HL-60/S4 treated with phorbol 12-myristate 13-acetate at 8.2 ng/mL for 4 days and 3 days (cell line): ENCODE measurements around the gene PRM1.

Experiments
- in situ Hi-C: fragments of 300-500 bp; cut with MboI; formaldehyde crosslinking; loops from 2 replicates; pipeline ENCODE4 v1.15.0; 2022; ENCODE audit warnings: low sequenced_read_pairs

The PRM1 gene

DNA sequence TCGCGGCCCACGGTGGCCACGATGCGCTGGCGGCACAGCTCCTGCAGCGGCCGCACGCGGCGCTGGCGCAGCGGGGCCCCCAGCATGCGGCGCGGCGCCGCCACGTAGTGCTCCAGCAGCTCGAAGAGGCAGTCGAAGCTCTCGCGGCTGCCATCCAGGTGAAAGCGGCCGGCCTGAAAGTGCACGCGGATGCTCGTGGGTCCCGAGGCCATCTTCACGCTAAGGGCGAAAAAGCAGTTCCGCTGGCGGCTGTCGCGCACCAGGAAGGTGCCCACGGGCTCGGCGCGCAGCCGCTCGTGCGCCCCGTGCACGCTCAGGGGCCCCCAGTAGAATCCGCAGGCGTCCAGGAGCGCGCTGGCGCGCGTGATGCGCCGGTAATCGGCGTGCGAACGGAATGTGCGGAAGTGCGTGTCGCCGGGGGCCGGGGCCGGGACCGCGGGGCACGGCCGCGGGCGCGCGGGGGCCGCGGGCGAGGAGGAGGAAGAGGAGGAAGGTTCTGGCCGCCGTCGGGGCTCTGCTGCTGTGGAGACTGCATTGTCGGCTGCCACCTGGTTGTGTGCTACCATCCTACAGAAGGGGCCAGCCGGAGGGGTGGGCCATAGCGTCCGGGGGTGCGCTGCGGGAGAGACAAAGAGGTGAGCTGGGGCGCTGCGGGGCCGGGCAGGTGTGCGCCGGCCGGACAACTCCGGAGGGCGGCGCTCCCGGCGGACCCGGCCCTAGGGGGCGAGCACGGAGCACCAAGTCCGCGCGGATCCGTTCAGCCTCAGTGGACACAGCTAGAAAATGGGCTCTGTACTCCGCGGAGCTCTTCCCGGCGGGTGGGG lies 26.0 kb downstream of the PRM1 start:
- in situ Hi-C loops: loop anchor here (25.0 kb wide), 1 partner anchor 293 kb away; no protein-coding TSS in a partner anchor

DNA sequence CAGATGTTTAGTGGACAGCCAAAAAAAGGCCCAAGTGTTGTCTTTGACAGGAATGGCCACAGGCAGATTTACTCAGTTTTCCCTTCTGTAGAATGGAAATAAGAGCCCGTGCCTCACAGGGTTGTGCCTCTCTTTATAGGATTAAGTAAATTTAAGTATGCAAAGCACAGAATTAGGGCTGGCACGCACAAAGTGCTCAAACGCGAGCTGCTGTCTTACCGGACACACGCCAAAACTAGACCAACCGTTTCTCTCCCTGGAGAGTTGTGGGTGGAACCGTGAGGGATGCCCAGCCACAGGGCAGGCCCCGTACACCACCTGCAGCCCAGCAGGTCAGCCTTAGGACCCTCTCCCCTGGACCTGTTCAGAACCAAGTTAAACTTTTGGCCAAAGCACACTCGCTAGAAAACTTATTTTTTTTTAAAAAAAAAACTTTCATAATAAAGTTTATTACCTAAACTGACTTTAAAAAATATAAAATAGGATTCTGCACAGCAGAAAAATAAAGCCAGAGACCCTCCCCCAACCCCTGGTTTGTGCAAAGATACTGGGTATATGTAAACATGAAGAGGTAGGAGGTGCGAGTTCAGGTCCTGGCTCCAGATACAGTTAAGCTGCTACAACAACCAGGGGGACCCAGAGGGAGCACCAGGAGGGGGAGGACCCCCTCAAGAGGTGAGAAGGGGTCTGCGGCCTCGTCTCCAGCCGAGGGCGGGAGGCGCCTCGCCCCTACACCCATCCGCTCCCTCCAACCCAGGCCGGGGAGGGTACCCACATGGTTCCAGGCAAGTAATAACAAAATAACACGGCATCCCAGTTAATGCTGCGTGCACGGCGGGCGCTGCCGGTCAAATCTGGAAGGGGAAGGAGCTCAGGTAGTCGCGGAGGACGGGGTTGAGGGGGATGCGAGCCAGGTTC lies 26.9 kb downstream of the PRM1 start:
- in situ Hi-C loops: loop anchor here (25.0 kb wide), 1 partner anchor 292 kb away; no protein-coding TSS in a partner anchor

DNA sequence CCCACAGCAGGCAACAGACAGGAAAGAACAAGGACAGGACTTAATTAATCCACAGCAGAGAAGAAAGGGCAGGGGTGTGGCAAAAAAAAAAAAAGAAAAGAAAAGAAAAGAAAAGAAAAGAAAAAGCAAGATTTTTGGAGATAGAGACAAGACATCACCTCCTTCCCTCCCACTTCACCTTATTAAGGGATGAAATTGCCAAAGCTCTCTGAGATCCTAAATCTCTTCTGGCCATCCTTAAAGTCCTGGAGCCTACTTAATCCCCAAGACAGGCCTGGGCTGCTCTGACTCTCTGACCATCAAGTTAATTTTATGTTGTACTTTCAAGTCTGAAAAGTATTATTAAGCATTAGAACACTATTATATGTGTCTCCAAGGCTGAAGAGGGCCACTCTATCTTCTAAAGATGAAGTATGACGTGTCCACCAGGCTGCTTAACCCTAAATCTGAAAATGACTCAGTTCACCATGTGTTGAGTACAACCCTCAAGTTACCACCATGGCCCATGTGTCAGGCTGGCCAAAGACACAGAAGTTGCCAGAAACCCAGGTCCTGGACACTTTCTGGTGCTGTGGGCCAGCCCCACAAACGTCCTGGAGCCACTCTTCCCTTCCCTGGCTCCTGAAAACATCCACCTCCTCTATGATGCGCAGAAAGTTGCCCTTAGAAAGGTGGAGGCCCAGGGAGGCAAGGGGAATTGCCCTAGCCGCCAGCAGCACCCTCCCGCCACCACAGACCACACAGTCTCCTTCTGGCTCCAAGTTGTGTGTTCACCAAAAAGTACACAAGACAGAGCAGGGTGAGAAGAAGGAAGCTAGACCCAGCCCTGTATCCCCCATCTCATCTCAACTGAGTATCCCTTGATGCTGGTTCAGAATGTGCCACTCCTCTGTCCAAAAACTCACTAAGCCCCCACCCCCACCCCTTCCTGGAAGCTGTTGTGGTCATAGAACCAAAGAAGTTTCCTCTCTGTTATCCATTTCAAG lies 27.8 kb downstream of the PRM1 start:
- in situ Hi-C loops: loop anchor here (25.0 kb wide), 1 partner anchor 291 kb away; no protein-coding TSS in a partner anchor

DNA sequence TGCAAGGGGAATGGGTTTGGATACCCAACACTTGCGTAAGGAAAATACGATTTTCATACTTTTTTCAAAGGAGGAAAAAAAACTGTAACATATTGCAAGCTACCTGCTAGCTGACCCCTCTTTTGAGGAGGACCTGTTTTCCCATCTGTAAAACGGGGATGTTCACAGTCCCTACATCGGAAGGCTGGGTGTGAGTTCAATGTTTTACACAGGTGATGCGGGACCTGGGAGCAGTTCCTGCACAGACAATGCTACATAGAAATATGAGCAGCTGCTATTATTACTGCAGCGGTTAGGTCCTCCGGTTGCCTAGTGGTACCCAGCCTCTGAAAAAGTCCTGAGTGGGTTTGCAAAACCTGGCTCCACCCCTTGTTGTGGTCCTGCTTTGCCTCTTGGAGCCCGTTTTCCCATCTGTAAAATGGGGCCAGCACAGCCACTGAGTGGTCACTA lies 28.6 kb downstream of the PRM1 start:
- in situ Hi-C loops: loop anchor here (25.0 kb wide), 1 partner anchor 290 kb away; no protein-coding TSS in a partner anchor

DNA sequence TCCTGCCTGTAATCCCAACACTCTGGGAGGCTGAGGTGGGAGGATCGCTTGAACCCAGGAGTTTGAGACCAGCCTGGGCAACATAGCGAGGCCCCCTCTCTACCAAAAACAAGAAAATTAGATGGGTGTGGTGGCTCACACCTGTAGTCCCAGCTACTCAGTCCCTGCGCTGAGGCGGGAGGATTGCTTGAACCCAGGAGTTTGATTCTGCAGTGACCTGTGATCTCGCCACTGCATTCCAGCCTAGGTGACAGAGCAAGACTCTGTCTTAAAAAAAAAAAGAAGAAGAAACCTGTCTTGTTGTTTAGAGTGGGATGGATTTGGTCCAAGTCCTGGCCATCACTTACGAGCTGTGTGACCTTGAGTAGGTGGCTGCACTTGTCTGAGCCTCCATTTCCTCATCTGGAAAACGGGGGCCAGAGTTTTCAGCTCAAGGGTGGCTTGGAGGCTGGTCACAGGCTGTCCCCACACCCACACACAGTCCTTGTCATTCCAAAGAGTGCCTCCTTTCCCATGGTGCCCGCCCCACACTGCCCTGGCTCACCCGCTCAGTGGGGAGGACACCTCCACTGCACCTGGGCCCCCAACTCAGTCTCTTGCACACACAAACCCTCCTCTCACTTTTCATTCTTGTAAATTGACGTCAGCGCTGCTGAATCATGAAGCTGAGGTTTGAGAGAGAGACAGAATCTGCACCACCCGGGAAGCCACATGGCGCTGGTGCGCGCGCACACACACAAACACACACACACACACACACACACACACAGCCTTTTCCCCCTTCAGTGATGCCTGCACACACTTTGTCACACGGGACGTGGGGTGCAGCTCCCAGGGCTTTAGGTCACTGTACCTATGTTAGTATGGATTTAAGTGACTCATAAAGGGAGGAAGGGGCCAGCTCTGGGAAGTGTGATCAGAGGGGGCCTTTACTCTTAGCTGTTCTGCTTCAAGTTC lies 29.3 kb downstream of the PRM1 start:
- in situ Hi-C loops: loop anchor here (25.0 kb wide), 1 partner anchor 290 kb away; no protein-coding TSS in a partner anchor

DNA sequence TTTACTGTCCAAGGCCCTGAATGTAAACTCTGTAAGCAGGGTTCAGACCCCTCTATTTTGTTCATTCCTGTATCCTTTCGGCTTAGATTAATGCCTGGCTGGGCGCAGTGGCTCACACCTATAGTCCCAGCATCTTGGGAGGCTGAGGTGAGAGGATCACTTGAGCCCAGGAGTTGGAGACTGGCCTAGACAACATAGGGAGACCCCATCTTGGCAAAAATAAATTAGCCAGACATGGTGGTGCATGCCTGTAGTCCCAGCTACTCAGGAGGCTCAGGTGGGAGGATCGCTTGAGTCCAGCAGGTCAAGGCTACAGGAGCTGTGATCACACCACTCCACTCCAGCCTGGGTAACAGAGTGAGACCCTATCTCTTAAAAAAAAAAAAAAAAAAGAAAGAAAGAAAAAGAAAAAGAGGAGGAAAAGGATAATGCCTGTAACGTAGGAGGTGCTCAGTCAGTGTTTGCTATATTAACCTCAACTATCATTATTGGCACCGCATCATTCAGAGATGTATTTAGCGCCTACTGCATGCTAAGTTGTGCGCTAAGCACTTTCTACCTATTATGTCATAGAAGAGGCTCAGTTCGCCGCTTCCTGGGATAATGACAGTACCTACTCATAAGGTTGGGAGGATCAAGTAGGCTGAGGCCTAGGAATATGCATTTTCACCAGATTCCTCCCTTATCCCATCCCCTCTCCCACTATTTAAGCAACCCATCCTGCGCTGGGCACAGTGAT lies 30.2 kb downstream of the PRM1 start:
- in situ Hi-C loops: loop anchor here (25.0 kb wide), 1 partner anchor 289 kb away; no protein-coding TSS in a partner anchor

DNA sequence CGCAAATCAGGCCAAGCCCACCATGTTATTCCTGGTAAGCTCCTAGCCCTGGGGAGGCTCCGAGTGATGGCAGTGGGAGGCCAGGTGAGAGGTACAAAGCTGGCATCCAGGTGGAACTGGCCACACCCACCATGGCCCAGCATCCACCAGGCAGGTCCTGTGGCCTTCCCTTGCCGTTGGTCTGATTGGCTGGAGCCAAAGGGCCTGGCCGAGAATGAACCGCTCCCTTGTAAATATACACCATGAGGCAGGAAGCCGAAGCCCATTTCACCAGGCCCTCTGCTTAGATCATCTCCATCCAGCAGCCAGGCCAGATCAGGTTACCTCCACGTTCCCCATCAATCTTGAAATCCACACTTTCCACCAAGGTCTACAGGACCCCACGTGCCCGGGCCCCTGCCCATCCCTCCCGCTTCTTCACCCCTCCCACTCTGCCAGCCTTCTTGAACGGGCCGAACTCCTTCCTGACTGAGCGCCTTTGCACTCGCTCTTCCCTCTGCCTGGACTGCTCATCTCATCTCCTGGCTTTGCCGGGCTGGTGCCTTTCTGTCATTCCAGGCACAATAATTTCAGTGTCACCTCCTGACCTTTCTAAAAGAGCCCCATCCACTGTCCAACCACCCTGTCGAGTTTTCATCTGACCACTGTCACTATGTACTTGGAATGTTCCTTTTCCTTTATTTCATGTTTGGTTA lies 30.9 kb downstream of the PRM1 start:
- in situ Hi-C loops: loop anchor here (25.0 kb wide), 1 partner anchor 288 kb away; no protein-coding TSS in a partner anchor

DNA sequence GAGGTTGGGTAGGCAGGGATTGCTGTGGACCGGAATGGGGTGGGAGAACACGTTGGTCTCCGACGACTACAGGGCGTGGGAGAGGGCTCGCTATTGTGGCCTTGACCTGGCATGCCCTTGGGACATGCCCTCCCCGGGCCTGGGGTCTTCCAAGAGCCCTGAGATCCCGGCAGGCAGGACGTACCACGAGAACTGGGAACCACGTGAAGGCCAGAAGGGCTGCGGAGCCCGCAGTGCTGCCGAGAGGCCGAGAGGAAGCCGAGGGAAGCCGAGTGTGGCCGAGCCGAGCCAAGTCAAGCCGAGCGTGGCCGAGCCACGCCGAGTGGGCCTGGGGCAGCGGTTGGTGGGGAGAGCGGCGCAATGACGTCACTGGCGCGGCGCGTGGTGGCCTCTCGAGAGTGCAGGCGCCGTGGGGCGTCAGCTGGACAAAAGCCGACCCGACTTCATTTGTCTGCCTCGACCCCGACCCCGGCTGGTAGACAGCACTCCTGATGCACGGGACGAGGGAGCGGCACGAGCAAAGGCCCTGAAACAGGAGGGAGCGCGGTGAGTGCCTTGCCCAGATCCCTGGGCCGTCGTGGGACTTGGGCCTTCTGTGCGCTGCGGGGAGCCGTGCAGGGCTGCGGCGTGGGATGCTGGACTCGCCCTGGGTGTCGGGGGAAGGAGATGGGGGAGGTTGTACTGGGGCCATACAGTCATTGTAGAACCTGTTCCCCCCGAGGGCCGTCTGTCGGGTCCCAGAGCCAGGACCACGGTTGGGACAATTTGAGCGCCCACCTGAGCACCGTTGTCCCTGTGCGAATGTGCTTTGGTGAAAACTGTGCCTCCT lies 31.7 kb downstream of the PRM1 start:
- in situ Hi-C loops: loop anchor here (25.0 kb wide), 1 partner anchor 287 kb away; no protein-coding TSS in a partner anchor

DNA sequence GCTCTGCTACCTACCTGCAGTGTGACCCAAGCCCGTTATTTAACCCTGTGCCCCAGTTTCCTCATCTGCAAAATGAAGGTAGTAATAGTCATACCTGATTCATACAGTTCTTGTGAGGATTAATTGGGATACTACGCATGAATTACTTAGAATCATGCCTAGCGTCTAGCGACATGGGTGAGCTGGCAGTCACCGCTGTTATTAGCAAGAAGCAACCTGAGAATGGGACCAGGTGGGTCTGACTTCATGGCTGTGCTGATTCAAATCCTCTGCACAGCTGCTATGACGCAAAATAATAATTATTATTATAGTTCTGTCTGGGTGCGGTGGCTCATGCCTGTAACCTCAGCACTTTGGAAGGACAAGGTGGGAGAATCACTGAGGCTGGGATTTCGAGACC lies 33.0 kb downstream of the PRM1 start:
- in situ Hi-C loops: no loop called here

DNA sequence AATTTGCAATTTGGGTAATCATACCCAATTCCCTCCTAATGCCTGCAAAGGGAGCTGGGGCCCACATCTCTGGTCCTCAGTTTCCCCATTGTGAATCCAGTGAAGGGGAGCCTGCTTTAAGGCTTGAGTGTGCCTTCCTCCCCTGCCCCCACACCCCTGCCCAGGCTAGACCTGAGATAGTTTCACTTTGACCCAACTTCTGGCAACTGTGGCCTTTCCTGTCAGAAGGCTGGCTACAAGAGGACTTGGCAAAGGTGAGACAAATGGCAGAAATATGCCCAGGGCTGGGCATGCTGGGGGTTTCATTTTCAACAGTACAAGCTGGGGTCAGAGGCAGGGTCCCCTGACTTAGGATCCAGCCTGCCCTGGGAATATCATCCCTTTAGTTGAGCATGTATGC lies 35.1 kb downstream of the PRM1 start:
- in situ Hi-C loops: no loop called here

DNA sequence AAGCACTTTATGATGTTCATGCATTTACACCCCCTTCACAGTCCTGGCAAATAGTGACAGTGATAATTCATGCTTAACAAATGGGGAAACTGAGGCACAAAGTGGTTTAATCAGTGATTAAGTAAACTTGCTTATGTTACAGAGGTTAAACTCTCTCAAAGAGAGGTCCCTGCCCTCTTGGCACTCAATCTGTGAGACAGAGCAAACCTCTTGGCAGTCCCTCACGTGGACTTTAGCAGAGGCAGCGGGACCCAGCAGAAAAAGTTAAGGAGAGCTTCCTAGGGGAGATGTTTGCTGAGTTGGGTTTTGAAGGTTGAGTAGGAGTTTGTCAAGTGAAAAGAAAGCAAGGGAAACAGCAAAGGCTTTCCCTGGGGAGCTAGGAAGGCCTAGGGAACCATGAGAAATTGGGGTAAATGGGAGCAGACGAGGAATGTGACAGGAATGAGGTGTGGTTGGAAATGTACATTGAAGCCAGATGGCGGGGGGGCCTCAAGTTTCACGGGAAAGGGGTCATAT lies 35.9 kb downstream of the PRM1 start:
- in situ Hi-C loops: no loop called here

DNA sequence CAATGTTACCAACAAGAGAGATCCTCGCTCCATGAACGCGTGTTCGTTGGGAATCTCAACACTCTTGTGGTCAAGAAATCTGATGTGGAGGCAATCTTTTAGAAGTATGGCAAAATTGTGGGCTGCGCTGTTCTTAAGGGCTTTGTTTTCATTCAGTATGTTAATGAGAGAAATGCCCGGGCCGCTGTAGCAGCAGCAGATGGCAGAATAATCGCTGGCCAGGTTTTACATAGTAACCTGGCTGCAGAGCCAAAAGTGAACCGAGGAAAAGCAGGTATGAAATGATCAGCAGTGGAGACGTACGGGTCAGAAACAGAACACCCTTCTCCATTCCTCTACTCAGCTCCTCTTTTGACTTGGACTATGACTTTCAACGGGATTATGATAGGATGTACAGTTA lies 38.5 kb downstream of the PRM1 start:
- in situ Hi-C loops: no loop called here

DNA sequence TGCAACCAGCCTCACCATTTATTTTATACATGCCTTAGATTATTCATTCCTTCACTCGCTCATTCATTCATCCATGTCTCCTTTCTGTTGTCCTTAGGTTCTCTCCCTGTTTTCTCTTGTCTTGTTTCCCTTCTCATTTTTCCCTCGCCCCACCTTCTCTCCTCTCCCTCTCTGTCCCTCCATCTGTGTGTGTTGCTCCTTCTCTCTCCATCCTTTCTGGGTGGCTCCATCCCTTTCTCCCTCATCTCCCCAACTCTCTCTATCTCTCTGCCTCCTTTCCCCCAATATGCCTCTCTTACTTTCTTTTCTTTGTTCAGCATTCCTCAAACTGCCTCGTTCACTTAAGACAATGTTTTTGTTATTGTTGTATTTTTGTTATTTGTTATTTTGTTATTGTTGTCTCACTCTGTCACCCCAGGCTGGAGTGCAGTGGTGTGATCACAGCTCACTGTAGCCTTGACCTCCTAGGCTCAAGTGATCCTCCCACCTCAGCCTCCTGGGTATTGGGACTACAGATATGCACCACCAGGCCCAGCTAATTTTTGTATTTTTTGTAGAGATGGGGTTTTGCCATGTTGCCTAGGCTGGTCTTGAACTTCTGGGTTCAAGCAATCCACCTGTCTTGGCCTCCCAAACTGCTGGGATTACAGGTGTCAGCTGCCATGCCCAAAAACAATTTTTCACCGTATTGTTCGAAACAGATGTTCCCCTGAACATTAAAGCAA lies 39.5 kb downstream of the PRM1 start:
- in situ Hi-C loops: no loop called here

DNA sequence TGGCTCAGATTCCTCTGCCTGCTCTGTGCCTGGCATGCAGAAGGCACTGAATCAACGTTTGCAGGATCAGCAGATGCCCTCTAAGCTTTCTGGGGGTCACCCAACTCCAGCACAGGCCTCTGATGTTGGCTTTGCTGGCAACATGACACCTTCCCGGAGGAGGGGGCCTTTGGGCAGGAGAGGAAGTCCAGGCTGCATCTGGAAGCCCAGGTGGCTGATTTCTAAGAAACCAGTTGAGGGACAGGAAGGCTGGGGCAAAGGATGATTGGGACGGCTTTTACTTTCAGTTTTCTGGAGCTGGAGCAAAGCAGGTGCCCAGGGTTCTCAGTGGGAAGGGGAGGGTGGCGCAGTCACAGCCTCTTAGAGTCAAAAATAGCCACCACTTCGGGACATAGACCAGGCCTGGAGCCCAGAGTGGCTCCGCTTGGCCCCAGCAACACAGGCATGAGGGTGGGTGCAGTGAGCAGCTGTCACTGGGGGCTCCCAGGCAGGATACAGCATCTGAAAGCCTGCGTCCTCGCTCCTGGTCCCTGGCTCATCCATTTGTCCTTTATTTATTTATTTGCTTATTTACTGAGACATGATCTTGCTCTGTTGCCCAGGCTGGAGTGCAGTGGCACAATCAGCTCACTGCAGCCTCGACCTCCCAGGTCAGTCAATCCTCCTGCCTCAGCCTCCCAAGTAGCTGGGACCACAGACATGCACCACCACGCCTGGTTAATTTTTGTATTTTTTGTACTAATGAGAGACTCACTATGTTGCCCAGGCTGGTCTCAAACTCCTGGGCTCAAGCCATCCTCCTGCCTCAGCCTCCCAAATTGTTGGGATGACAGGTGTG lies 40.3 kb downstream of the PRM1 start:
- in situ Hi-C loops: no loop called here
